ENCODE results near the gene GAL.

- no peak for TF ChIP-seq FOXM1 (IDR thresholded peaks at IDR 0.05; ENCODE audit: borderline replicate concordance)
- TF ChIP-seq SUZ12 (IDR thresholded peaks at IDR 0.05), result no peak
- no peak for TF ChIP-seq SP1 (IDR thresholded peaks at IDR 0.05)
- TF ChIP-seq ZNF384 (IDR thresholded peaks at IDR 0.05), result no peak
- no peak for TF ChIP-seq NFRKB (IDR thresholded peaks at IDR 0.05)
- no peak for TF ChIP-seq PKNOX1 (IDR thresholded peaks at IDR 0.05)
- TF ChIP-seq L3MBTL2 (conservative IDR thresholded peaks at IDR 0.05), result no peak
- no peak for TF ChIP-seq TARDBP (IDR thresholded peaks at IDR 0.05)
- no peak for TF ChIP-seq HDGF (IDR thresholded peaks at IDR 0.05; ENCODE audit: borderline replicate concordance)
- TF ChIP-seq ARNT (IDR thresholded peaks at IDR 0.05), result no peak
- no peak for TF ChIP-seq BHLHE40 (IDR thresholded peaks at IDR 0.05; ENCODE audit: borderline replicate concordance)
- no peak for TF ChIP-seq FOXA1 (IDR thresholded peaks at IDR 0.05)
- TF ChIP-seq LEF1 (IDR thresholded peaks at IDR 0.05; ENCODE audit: borderline replicate concordance), result no peak
Measured at GRCh38 chr11:68704887-68705286, 20.5 kb downstream of the GAL start.

All from HEK293T (cell line).